ENCODE data around the gene PRKG1. TPM values are rescaled to one million over a fixed set of nuclear protein-coding genes. Genes with fewer than 3 reads are reported as not detected.

Gene PRKG1
- total and polyA plus RNA-seq, 2 donors (not counting 1 experiment from before 2014, with no cell fraction given) = 45.8 to 71.8 TPM

DNA sequence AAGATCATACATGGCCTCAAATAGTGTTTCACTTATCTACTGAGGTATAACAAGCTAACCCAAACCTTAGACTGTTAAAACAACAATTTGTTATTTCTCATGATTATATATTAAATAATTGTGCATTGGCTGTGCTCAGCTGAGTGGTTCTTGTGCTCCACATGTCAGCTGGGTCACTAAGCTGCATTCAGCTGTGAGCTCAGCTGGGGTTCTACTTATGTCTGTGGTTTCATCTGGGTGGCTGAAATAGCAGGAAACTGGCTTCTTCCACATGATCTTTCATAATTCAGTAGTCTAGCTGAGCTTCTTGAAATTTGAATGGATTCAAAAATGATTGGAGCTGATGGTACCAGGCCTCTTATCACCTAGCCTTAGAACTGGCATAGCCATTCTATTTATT, 806.9 kb downstream of the PRKG1 start:
- no peaks in the 10 kb centered on the region for H3K79me2 ChIP-seq (ENCODE audit: control insufficient read depth, insufficient read depth, low read length)
- TF ChIP-seq, protein P1, sequence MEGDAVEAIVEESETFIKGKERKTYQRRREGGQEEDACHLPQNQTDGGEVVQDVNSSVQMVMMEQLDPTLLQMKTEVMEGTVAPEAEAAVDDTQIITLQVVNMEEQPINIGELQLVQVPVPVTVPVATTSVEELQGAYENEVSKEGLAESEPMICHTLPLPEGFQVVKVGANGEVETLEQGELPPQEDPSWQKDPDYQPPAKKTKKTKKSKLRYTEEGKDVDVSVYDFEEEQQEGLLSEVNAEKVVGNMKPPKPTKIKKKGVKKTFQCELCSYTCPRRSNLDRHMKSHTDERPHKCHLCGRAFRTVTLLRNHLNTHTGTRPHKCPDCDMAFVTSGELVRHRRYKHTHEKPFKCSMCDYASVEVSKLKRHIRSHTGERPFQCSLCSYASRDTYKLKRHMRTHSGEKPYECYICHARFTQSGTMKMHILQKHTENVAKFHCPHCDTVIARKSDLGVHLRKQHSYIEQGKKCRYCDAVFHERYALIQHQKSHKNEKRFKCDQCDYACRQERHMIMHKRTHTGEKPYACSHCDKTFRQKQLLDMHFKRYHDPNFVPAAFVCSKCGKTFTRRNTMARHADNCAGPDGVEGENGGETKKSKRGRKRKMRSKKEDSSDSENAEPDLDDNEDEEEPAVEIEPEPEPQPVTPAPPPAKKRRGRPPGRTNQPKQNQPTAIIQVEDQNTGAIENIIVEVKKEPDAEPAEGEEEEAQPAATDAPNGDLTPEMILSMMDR (conservative IDR thresholded peaks at IDR 0.05 in 1 of 2, IDR thresholded peaks at IDR 0.05 in 1 of 2; ENCODE audit: low read depth in 1 of 2, low read length in 2 of 2) = no peak
- TF ChIP-seq EZH2 (IDR thresholded peaks at IDR 0.05; ENCODE audit: low read length, missing control alignments) = no peak
- H3K4me2 ChIP-seq (ENCODE audit: extremely low read depth, insufficient read depth, low read length) = no peak overlapping the region
- no peak overlapping the region for H3K27ac ChIP-seq (ENCODE audit: insufficient read depth, low read length)
- no peaks in the 10 kb centered on the region for H4K20me1 ChIP-seq (ENCODE audit: control insufficient read depth, extremely low read depth, insufficient read depth, low read length)
- no peak overlapping the region for H3K4me3 ChIP-seq (replicated peaks in 1 of 4; ENCODE audit: control extremely low read depth in 1 of 4, insufficient read depth in 1 of 4, low read depth in 3 of 4, low read length in 4 of 4)
- no peaks in the 10 kb centered on the region for H3K9me3 ChIP-seq (ENCODE audit: control insufficient read depth, insufficient read depth, low read depth, low read length)
- peaks cover 7% of the 10 kb centered on the region for H3K4me1 ChIP-seq (ENCODE audit: control insufficient read depth, extremely low read depth, insufficient read depth, low read length)
- H3K9ac ChIP-seq (ENCODE audit: insufficient read depth, low read length) = no peak overlapping the region
- DNase-seq (ENCODE audit: low read depth in 2 of 2) = no peak
- H3K36me3 ChIP-seq (ENCODE audit: control insufficient read depth, insufficient read depth, low read length) = no peaks in the 10 kb centered on the region
- no peak overlapping the region for H2AFZ ChIP-seq (ENCODE audit: low read length)
- H3K27me3 ChIP-seq (ENCODE audit: control insufficient read depth, insufficient read depth, low read length) = no peaks in the 10 kb centered on the region

DNA sequence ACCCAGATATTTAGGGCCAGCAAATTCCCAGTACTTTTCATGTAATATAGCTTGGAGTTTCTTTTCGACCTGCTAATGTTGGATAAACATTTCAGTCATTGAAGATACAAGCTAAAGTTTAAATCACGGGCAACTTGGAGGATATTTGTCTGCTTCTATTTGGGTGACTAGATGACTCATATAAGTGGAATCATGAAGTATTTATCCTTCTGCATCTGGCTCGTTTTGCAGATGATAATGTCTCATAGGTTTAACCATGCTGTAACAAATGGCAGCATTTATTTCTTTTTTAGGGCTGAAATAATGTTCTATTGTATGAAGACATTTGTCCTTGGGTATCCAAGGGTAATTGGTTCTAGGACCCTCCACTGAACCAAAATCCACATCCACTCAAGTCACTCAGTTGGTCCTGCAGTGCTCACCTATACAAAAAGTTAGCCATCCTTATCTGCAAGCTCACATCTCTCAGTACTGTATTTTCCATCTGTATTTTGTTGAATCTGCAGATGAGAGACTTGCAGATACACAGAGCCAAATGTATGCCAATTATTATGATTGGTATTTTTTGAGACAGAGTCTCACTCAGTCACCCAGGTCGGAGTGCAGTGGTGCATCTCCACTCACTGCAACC, 812.3 kb downstream of the PRKG1 start:
- Histone ChIP-seq H3K79me2 (ENCODE audit: control insufficient read depth, insufficient read depth, low read length) (no peaks in the 10 kb centered on the region), H3K27ac (ENCODE audit: insufficient read depth, low read length) (no peak overlapping the region), H3K4me3 (replicated peaks in 1 of 4; ENCODE audit: control extremely low read depth in 1 of 4, insufficient read depth in 1 of 4, low read depth in 3 of 4, low read length in 4 of 4) (no peak overlapping the region)

DNA sequence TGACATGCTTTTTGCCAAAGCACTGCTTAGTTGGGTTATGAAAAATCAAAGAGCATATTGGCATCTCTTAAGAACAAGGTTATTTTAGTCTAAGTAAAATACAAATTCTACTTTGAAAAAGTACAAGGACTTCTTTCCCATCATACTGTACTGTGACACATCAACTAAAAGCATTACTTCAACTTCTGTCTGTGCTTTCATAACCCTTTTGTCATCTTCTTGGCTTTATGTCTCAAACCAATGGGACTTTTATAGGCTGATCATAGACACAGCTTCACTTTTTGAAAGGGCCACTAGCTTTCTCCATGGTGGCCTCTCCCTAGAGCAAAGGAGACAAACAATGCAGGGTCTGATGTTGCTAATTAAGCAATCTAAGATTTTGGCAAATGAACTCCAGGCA, 814.0 kb downstream of the PRKG1 start:
- DNase-seq (ENCODE audit: low read depth in 2 of 2) = no peak

More for the DNA sequence above, 812.3 kb downstream of the PRKG1 start:
- Histone ChIP-seq H3K27me3 (ENCODE audit: control insufficient read depth, insufficient read depth, low read length) (no peaks in the 10 kb centered on the region), H4K20me1 (ENCODE audit: control insufficient read depth, extremely low read depth, insufficient read depth, low read length) (no peaks in the 10 kb centered on the region), H2AFZ (ENCODE audit: low read length) (no peak overlapping the region), H3K9me3 (ENCODE audit: control insufficient read depth, insufficient read depth, low read depth, low read length) (no peaks in the 10 kb centered on the region), H3K4me1 (ENCODE audit: control insufficient read depth, extremely low read depth, insufficient read depth, low read length) (peaks cover 5% of the 10 kb centered on the region), H3K36me3 (ENCODE audit: control insufficient read depth, insufficient read depth, low read length) (no peaks in the 10 kb centered on the region), H3K9ac (ENCODE audit: insufficient read depth, low read length) (no peak overlapping the region), H3K4me2 (ENCODE audit: extremely low read depth, insufficient read depth, low read length) (peak overlapping the region; percentile 29)
- TF ChIP-seq EZH2 (IDR thresholded peaks at IDR 0.05; ENCODE audit: low read length, missing control alignments) = no peak
- TF ChIP-seq, protein P1 (conservative IDR thresholded peaks at IDR 0.05 in 1 of 2, IDR thresholded peaks at IDR 0.05 in 1 of 2; ENCODE audit: low read depth in 1 of 2, low read length in 2 of 2) = no peak
- peak; percentile 63 to 73 for DNase-seq (ENCODE audit: low read depth in 2 of 2)

More for the DNA sequence above, 814.0 kb downstream of the PRKG1 start:
- no peak overlapping the region for H3K4me2 ChIP-seq (ENCODE audit: extremely low read depth, insufficient read depth, low read length)
- H2AFZ ChIP-seq (ENCODE audit: low read length) = no peak overlapping the region
- TF ChIP-seq, protein P1 (conservative IDR thresholded peaks at IDR 0.05 in 1 of 2, IDR thresholded peaks at IDR 0.05 in 1 of 2; ENCODE audit: low read depth in 1 of 2, low read length in 2 of 2) = no peak
- no peak for TF ChIP-seq EZH2 (IDR thresholded peaks at IDR 0.05; ENCODE audit: low read length, missing control alignments)
- H3K27me3 ChIP-seq (ENCODE audit: control insufficient read depth, insufficient read depth, low read length) = no peaks in the 10 kb centered on the region
- H3K79me2 ChIP-seq (ENCODE audit: control insufficient read depth, insufficient read depth, low read length) = no peaks in the 10 kb centered on the region
- H3K4me1 ChIP-seq (ENCODE audit: control insufficient read depth, extremely low read depth, insufficient read depth, low read length) = peaks cover 5% of the 10 kb centered on the region
- H3K27ac ChIP-seq (ENCODE audit: insufficient read depth, low read length) = no peak overlapping the region
- H3K4me3 ChIP-seq (replicated peaks in 1 of 4; ENCODE audit: control extremely low read depth in 1 of 4, insufficient read depth in 1 of 4, low read depth in 3 of 4, low read length in 4 of 4) = no peak overlapping the region
- H3K9me3 ChIP-seq (ENCODE audit: control insufficient read depth, insufficient read depth, low read depth, low read length) = no peaks in the 10 kb centered on the region
- H3K36me3 ChIP-seq (ENCODE audit: control insufficient read depth, insufficient read depth, low read length) = no peaks in the 10 kb centered on the region
- H3K9ac ChIP-seq (ENCODE audit: insufficient read depth, low read length) = no peak overlapping the region
- H4K20me1 ChIP-seq (ENCODE audit: control insufficient read depth, extremely low read depth, insufficient read depth, low read length) = no peaks in the 10 kb centered on the region
